Naive B cell (primary cell): ENCODE results near the gene SIGLEC5. TPM values are rescaled to one million over a fixed set of nuclear protein-coding genes. Genes with fewer than 3 reads are reported as not detected.
A peak's percentile ranks its signal among the peaks of the same experiment; 100 is the strongest.

Source experiments
- ATAC-seq, 2 donors: fragments of 150-1000 bp; cut with Tn5 transposase; 2 replicates each; pipeline ENCODE4 v1.10.0; 2021; ENCODE audit warnings: low read depth in 2 of 2, mild to moderate bottlenecking in 2 of 2, moderate library complexity in 2 of 2
- DNase-seq: peaks from one replicate; pipeline ENCODE4 v3.0.0; 2022
- H3K27ac Mint-ChIP-seq, 6 donors: one replicate each; pipeline ENCODE4 v1.8.0; 2020 to 2022; ENCODE audit warnings: mild to moderate bottlenecking in 6 of 6, mixed read lengths in 6 of 6, moderate library complexity in 5 of 6, inconsistent platforms in 2 of 6
- H3K27me3 Mint-ChIP-seq, 3 donors: one replicate each; pipeline ENCODE4 v1.8.0; 2021 to 2022; ENCODE audit warnings: mixed read lengths in 3 of 3, mild to moderate bottlenecking in 1 of 3
- H3K36me3 Mint-ChIP-seq, 2 donors: one replicate each; pipeline ENCODE4 v1.8.0; 2020 to 2022; ENCODE audit warnings: mixed read lengths in 2 of 2, inconsistent platforms in 1 of 2, mild to moderate bottlenecking in 1 of 2
- H3K4me1 Mint-ChIP-seq, 3 donors: one replicate each; pipeline ENCODE4 v1.8.0; 2020 to 2022; ENCODE audit warnings: mixed read lengths in 3 of 3, inconsistent platforms in 1 of 3, mild to moderate bottlenecking in 1 of 3, moderate library complexity in 1 of 3
- H3K4me3 Mint-ChIP-seq, 8 donors: one replicate each; pipeline ENCODE4 v1.8.0; 2020 to 2022; ENCODE audit warnings: mild to moderate bottlenecking in 8 of 8, mixed read lengths in 8 of 8, moderate library complexity in 8 of 8, inconsistent platforms in 2 of 8
- H3K9me3 Mint-ChIP-seq, 7 donors: one replicate each; pipeline ENCODE4 v1.8.0; 2020 to 2022; ENCODE audit warnings: mixed read lengths in 7 of 7, mild to moderate bottlenecking in 5 of 7, inconsistent platforms in 2 of 7, moderate library complexity in 1 of 7
- polyA plus RNA-seq, 6 donors: library from polyadenylated mRNA; unstranded; fragments of 300-500 nt; fragmentation: Illumina TruSeq; gene quantifications; one replicate each; pipeline ENCODE4 v1.2.3, GENCODE V29; 2021; ENCODE audit warnings: low read depth in 6 of 6

Gene SIGLEC5
- polyA plus RNA-seq, 6 donors from 2014 or later: 3.7 TPM; not detected in 5

GRCh38 chr19:51570962-51571575, 59.1 kb downstream of the SIGLEC5 start, which contains the start of gene ZNF175:
TSS of gene ZNF175 (plus strand) at chr19:51571283. CDS start at chr19:51573330, 2,047 bp downstream.
- Mint-ChIP-seq H3K27me3 (no peaks in the 10 kb centered on the region), H3K36me3 (peaks cover 5 to 7% of the 10 kb centered on the region in 2 donors), H3K4me3 (peak within 1 kb of the TSS; percentile 96 to 100 (median 98)), H3K4me1 (peaks cover 21 to 38% (median 38%) of the 10 kb centered on the region in 3 donors), H3K27ac (peak within 1 kb of the TSS in 5 of 6 donors; percentile 71 to 96 (median 82)), H3K9me3 (no peaks in the 10 kb centered on the region)
- peak; percentile 61 for DNase-seq
- ATAC-seq: peak; percentile 82 to 84

GRCh38 chr19:51568456-51568855, 61.7 kb downstream of the SIGLEC5 start:
- H3K4me3 Mint-ChIP-seq: peak overlapping the region in 1 of 8 donors; percentile 63
- no peaks in the 10 kb centered on the region for H3K36me3 Mint-ChIP-seq
- H3K27ac Mint-ChIP-seq: no peak overlapping the region
- peaks cover 0 to 3% (median 0%) of the 10 kb centered on the region in 3 donors for H3K27me3 Mint-ChIP-seq
- H3K4me1 Mint-ChIP-seq: peaks cover 35 to 54% (median 52%) of the 10 kb centered on the region in 3 donors
- ATAC-seq (no peak), DNase-seq (no peak)
- H3K9me3 Mint-ChIP-seq: no peaks in the 10 kb centered on the region

DNA sequence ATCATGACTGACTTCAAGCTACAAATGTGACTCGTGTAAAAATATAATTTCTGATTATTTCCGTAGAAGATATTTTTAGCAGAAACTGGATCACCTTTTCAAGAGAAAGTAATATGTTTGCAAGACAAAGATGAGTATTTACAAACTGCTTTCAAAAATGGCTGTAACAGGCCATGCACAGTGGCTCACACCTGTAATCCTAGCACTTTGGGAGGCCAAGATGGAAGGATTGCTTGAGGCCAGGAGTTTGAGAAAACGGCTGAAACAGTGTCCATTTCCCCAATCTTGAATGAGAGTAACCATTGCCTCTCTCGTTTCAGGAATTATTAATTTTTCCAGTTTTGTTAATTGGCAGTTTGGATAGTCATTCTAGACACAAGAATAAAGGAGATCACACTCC, 62.6 kb downstream of the SIGLEC5 start:
- no peak overlapping the region for H3K27ac Mint-ChIP-seq

DNA sequence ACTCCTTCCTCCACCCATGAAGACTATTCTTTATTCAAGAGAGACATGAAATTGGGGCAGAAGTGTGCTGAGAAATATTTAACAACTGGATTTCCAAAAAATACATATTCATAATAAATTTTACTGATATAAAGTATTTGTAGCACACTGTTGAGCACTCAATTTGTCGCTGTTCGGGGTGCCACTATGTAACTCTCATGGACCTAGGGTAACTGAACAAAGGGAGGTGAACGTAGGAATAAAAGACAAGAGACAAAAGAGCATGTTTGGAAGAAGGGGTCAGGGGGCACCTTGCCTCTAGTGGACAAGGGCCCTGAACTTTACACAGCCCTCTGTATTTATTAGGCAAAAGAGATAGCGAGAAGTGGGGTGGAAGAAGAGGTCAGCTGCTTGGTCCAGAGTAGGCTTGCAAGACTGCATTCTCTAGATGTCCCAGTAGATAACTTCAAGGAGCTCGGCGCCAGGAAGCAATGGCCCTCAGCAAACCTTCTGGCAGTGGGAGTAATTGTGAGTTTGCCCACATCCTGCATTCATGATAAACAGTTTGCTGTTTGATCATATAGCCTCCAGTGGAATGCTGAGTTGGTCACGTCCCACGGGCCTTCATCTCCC, 63.6 kb downstream of the SIGLEC5 start:
- Mint-ChIP-seq H3K9me3 (no peaks in the 10 kb centered on the region), H3K27me3 (peaks cover 0 to 3% (median 0%) of the 10 kb centered on the region in 3 donors), H3K4me3 (peak overlapping the region in 1 of 8 donors; percentile 58), H3K4me1 (peaks cover 26 to 41% (median 38%) of the 10 kb centered on the region in 3 donors), H3K36me3 (no peaks in the 10 kb centered on the region), H3K27ac (no peak overlapping the region)
- DNase-seq (no peak), ATAC-seq (no peak)

More for the DNA sequence above, 62.6 kb downstream of the SIGLEC5 start:
- Mint-ChIP-seq H3K4me3 (peak overlapping the region in 1 of 8 donors; percentile 15), H3K9me3 (no peaks in the 10 kb centered on the region), H3K4me1 (peaks cover 35 to 51% (median 48%) of the 10 kb centered on the region in 3 donors), H3K27me3 (peaks cover 0 to 3% (median 0%) of the 10 kb centered on the region in 3 donors), H3K36me3 (no peaks in the 10 kb centered on the region)
- ATAC-seq: no peak
- DNase-seq: no peak

GRCh38 chr19:51565583-51565982, 64.6 kb downstream of the SIGLEC5 start:
- peaks cover 0 to 4% (median 0%) of the 10 kb centered on the region in 7 donors for H3K9me3 Mint-ChIP-seq
- H3K27ac Mint-ChIP-seq: peak overlapping the region in 2 of 6 donors; percentile 65 to 71
- H3K4me3 Mint-ChIP-seq: peak overlapping the region in 4 of 8 donors; percentile 3 to 76 (median 26)
- no peak for ATAC-seq
- no peak for DNase-seq
- peaks cover 0 to 7% (median 3%) of the 10 kb centered on the region in 3 donors for H3K27me3 Mint-ChIP-seq
- peaks cover 22 to 34% (median 32%) of the 10 kb centered on the region in 3 donors for H3K4me1 Mint-ChIP-seq
- H3K36me3 Mint-ChIP-seq: no peaks in the 10 kb centered on the region

GRCh38 chr19:51564791-51565190, 65.4 kb downstream of the SIGLEC5 start:
- no peak for DNase-seq
- H3K4me1 Mint-ChIP-seq: peaks cover 22 to 39% (median 30%) of the 10 kb centered on the region in 3 donors
- H3K27ac Mint-ChIP-seq: peak overlapping the region in 2 of 6 donors; percentile 78 to 87
- H3K9me3 Mint-ChIP-seq: peaks cover 0 to 4% (median 0%) of the 10 kb centered on the region in 7 donors
- peak overlapping the region in 5 of 8 donors; percentile 3 to 77 (median 32) for H3K4me3 Mint-ChIP-seq
- no peaks in the 10 kb centered on the region for H3K36me3 Mint-ChIP-seq
- H3K27me3 Mint-ChIP-seq: peaks cover 3 to 15% (median 5%) of the 10 kb centered on the region in 3 donors
- peak; percentile 71 to 83 for ATAC-seq

Other genes starting within 250 kb of the SIGLEC5 start
- gene LIM2, start 242.4 kb downstream of the SIGLEC5 start, polyA plus RNA-seq: under 1 TPM in 1 of 6 donors, not detected in 5; 0.34 TPM
- not detected for gene C19orf84, start 239.8 kb downstream of the SIGLEC5 start, polyA plus RNA-seq
- 10 to 100 TPM; 43.9 to 75.2 (median 55.8) TPM for gene SIGLEC10, start 212.8 kb downstream of the SIGLEC5 start, polyA plus RNA-seq
- gene SIGLEC8, start 171.9 kb downstream of the SIGLEC5 start, polyA plus RNA-seq: not detected
- gene CEACAM18, start 151.9 kb downstream of the SIGLEC5 start, polyA plus RNA-seq: not detected
- under 1 TPM in 1 of 6 donors, not detected in 5; 0.28 TPM for gene SIGLEC12, start 128.6 kb downstream of the SIGLEC5 start, polyA plus RNA-seq
- gene SIGLEC6, start 98.7 kb downstream of the SIGLEC5 start, polyA plus RNA-seq: 1 to 10 TPM in 3 of 6 donors, under 1 TPM in 2, not detected in 1; 0.72 to 1.9 (median 1.2) TPM
- gene ZNF175, start 59.1 kb downstream of the SIGLEC5 start, polyA plus RNA-seq: 1 to 10 TPM in 5 of 6 donors, under 1 TPM in 1; 0.94 to 5.1 (median 3.1) TPM
- 10 to 100 TPM; 14.3 to 27.2 (median 19.9) TPM for gene SIGLEC14, start 16.4 kb upstream of the SIGLEC5 start, polyA plus RNA-seq
- 1 to 10 TPM in 5 of 6 donors, under 1 TPM in 1; 0.85 to 6.8 (median 3.6) TPM for gene SPACA6, start 62.9 kb upstream of the SIGLEC5 start, polyA plus RNA-seq
- gene HAS1, start 93.6 kb upstream of the SIGLEC5 start, polyA plus RNA-seq: under 1 TPM in 1 of 6 donors, not detected in 5; 0.29 TPM
- 1 to 10 TPM in 4 of 6 donors, under 1 TPM in 2; 0.18 to 6.3 (median 1.2) TPM for gene FPR1, start 121.5 kb upstream of the SIGLEC5 start, polyA plus RNA-seq
- gene FPR2, start 130.8 kb upstream of the SIGLEC5 start, polyA plus RNA-seq: under 1 TPM in 1 of 6 donors, not detected in 5; 0.71 TPM
- not detected for gene FPR3, start 164.8 kb upstream of the SIGLEC5 start, polyA plus RNA-seq